Stimulated activated CD4-positive, alpha-beta T cell treated with anti-CD3 and anti-CD28 coated beads, Interleukin-1b, Interleukin-23, amount 100 ng/mL, for 24 hours (primary cell): ENCODE data around the gene AFF2.

Source experiments
- DNase-seq, 4 experiments: peaks; one replicate each; pipeline ENCODE4 v3.0.0-alpha.2; 2020; ENCODE audit warnings: low read depth in 4 of 4, low spot score in 1 of 4

The AFF2 gene

GRCh38 chrX:149002320-149002719 lies 501.9 kb downstream of the AFF2 start:
- DNase-seq, result no peak

- DNase-seq, result no peak
Observed at GRCh38 chrX:149003863-149004660, 503.6 kb downstream of the AFF2 start.

DNA sequence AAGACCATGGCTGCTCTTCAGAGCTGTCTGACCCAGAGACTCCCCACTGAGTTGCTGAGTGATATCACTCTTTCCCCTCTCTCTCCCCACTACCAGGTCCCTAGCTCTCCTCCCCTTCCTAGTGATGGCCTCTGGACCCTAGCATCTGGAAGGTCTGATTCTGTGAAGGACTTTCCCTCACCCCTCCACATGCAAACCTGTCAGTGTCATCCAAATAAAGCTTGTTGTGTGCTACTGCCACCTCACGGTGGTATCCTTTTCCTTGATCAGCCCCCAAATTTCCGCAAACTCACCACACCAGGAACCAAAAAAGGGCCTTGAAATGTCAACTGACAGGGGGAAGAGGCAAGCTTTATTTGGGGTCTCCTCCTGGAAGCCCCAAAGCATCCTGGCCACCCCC lies 504.5 kb downstream of the AFF2 start:
- DNase-seq, result no peak

DNA sequence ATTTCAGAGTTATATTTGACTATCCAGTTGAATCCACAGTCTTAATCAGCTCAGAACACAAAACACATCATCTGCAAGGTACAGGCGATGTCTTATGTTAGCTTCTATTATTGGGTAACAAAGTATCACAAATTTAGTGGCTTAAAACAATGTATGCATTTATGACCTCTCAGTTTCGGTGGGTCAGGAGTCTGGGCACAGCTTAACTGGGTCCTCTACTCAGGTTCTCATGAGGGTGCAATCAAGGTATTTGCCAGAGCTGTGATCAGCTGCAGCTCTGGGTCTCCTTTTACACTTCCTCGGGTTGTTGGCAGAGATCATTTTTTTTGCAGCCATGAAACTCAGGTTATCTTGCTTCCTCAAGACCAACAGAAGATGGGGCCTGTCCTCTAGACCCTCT lies 505.8 kb downstream of the AFF2 start:
- no peak for DNase-seq

DNA sequence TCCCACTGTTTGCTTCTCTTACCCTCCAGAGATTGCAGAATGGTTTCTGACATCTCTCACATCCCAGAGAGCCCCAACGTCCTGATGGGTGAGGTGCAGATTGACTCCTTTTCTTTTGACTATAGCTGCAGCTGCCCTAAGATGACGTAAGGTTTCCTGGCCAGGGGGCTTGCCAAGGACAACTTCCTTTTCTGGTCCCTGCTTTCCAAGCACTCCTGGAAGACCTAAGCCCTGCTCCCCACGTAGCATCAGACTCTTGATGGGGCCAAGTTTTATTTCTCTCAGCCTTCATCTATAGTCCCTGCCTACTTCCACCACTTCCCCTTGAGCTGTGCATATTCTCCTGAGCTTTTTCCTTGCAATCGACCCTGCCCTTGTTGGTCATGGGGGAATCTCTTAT lies 507.0 kb downstream of the AFF2 start:
- DNase-seq, result no peak

DNA sequence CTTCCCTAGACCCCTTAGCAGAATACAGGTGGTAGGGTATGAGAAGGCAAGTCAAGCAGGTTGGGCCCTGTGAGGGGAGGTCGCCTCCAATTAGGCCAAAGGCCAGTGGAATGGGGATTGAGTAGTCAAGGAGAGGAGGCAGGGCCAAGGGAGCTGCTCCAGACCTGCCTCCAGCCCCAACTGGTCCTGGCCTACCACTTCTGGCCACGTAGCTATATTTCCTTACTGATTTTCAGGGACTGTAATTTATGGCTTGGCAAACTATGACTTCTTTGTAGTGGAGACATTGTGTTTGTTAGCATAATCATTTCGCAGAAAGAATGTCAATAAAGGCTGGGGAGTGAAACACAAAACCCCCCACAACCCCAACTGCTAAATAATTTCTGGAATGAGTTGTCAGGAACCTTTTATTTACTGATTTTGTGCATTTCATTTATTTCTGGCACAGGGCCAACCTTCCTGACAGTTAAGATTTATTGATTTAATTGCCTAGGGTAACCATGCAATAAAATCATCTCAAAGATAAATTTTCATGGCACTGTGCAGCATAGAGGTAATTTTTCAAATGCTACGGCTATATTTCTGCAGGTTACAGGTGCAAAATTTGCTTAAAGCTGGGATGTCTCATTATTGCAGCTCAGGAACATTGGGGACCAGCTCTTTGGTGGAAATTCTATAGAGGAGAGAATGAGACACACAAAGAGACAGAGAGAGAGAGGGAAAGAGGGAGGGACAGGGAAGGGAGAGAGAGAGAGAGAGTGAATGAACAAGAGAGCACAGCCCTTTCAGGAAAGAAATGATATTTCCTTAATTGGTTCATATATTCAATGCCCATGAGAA lies 509.8 kb downstream of the AFF2 start:
- DNase-seq, result no peak

DNA sequence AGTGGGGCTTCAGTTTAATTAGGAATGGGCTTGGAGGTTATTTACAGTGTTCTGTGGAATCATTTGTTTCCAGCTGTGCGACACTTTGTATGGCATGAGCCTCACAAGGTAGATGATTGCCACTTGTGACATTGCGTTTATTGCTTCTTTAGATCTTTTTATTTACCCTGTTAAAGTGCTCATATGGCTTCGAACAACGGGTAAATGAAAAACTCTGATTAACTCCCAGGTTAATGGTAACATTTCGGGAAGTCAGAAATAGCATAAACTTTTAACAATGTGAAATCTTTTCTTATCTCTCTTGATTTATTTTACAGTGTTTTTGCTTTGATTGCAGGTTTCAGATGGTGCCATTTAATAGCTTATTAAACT lies 510.4 kb downstream of the AFF2 start:
- no peak for DNase-seq

DNA sequence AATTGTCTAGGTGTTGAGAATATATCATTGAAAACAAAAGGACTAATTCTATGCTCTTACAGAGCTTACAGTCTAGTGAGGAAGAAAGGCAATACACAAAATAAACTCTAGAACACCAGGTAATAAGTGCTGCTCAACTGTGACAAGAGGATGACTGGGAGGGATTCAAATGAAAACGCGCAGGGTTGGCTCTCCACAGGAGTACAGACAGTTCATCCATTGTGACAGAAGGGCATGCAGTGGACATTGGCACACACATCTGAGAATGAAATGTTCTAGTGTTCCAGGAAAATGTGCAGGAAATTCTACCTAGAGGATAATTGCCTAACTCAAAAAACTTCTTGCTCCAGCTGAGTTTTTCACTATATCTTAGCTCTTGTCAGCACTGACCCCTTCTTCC lies 512.7 kb downstream of the AFF2 start:
- DNase-seq, result no peak

GRCh38 chrX:149021159-149021558 lies 520.7 kb downstream of the AFF2 start:
- no peak for DNase-seq

GRCh38 chrX:149022485-149022884 lies 522.1 kb downstream of the AFF2 start:
- DNase-seq, result no peak

GRCh38 chrX:149032449-149032848 lies 532.0 kb downstream of the AFF2 start:
- DNase-seq, result no peak

DNA sequence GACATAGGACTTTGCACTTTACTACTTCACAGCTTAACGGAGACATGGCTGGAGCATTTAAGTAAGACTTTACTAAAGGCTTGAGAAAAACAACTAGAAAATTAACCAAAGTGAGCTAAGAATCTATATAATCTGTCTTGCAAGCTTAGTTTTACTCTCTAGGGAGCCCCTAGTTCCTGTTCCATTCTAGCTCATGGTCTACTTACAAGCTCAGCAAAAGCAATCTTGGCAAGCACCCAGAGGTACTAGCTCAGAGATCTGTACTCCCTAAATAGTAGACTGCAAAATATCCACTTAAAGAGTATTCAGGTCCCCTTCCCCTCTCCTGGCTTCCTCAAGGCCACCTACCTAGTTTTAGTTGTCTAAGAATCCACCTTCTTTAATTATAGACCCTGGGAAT lies 535.7 kb downstream of the AFF2 start:
- no peak for DNase-seq

DNA sequence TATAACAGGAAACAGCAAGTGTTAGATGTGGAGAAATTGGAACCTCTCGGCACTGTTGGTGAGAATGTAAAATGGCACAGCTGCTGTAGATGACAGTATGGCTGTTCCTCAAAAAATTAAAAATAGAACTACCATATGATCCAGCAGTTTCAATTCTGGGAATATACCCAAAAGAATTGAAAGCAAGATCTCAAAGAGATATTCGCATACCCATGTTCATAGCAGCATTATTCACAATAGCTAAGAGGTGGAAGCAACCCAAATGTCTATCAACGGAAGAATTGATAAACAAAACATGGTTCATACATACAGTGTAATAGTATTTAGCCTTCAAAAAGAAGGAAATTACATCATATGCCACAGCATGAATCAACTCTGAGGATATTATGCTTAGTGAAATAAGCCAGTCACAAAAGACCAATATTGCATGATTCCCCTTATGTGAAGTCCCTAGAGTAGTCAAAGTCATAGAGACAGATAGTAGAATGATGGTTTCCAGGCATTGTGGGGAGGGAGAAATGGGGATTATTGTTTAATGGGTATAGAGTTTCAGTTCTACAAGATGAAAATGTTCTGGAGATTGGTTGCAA lies 537.0 kb downstream of the AFF2 start:
- no peak for DNase-seq

- DNase-seq, result no peak
Observed at GRCh38 chrX:149039057-149039456, 538.6 kb downstream of the AFF2 start.

DNA sequence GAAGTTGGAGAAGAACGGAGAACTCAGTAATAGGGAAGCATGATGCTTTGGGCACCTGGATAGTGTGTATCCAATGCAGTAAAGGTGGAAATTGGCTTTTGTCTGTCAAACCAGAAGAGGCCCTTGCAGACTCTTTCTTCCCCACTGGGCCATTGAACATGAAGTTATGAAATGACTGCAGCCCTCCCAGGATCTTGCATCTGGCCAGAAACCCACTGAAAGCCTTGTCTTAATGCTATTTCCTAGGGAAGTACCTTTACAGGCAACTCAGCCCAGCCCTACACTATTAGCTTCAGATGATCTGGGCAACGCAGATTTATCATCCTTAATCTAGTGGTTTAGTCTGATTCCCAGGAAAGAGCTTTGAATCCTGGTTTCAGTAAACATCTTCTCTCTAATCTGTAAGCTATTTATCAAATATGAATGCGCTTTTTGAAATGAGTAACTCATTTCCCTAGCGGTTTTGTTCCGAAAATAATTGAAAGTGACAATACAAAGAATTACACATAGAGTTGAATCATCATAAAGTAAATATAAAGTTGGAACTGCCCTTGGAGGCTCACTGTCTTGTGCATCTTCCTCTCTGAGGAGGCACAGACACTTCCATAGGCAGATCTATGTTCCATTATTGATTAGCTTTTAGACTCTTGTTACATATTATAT lies 540.6 kb downstream of the AFF2 start:
- DNase-seq, result no peak

GRCh38 chrX:149043401-149043800 lies 543.0 kb downstream of the AFF2 start:
- DNase-seq, result no peak

GRCh38 chrX:149044471-149044870 lies 544.1 kb downstream of the AFF2 start:
- DNase-seq, result no peak

DNA sequence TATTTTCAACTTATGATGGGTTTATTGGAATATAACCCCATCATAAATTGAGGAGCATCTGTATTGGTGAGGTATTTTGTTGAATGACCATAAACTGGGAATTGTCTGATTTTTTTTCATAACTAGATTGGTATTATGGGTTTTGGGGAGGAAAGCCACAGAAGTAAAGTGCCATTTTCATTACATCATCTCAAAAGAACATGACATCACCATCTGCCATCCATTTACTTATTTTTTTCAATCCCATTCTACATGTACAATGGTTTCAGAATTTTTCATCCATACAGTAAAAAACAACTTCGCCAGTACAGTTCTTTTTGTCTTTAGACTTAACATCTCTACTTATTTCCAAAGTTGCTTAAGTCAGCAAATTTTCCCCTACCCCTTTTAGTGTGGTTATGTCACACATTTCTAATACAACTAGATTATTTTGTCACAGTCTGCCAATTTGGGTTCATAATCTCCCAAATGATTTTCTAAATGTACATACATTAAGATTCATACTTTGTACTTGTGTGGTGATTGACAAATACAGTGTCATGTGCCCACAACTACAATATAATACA lies 545.3 kb downstream of the AFF2 start:
- DNase-seq, result no peak
